Measurements from ENCODE around the gene RHOT2. TPM values are rescaled to one million over a fixed set of nuclear protein-coding genes. Genes with fewer than 3 reads are reported as not detected.

The RHOT2 gene
- total RNA-seq, 1 donor from 2014 or later, result 93.2 TPM

GRCh38 chr16:648071-648780 is 19.7 kb upstream of the RHOT2 start:
- TF ChIP-seq, protein P1, sequence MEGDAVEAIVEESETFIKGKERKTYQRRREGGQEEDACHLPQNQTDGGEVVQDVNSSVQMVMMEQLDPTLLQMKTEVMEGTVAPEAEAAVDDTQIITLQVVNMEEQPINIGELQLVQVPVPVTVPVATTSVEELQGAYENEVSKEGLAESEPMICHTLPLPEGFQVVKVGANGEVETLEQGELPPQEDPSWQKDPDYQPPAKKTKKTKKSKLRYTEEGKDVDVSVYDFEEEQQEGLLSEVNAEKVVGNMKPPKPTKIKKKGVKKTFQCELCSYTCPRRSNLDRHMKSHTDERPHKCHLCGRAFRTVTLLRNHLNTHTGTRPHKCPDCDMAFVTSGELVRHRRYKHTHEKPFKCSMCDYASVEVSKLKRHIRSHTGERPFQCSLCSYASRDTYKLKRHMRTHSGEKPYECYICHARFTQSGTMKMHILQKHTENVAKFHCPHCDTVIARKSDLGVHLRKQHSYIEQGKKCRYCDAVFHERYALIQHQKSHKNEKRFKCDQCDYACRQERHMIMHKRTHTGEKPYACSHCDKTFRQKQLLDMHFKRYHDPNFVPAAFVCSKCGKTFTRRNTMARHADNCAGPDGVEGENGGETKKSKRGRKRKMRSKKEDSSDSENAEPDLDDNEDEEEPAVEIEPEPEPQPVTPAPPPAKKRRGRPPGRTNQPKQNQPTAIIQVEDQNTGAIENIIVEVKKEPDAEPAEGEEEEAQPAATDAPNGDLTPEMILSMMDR (IDR thresholded peaks at IDR 0.05; ENCODE audit: insufficient read depth, low read depth, low read length), result peak; percentile 8
- TF ChIP-seq EZH2 (IDR thresholded peaks at IDR 0.05; ENCODE audit: insufficient read depth, low read length), result no peak
- no peak for DNase-seq (ENCODE audit: low read depth)

GRCh38 chr16:648781-649589 is 18.9 kb upstream of the RHOT2 start, which contains the start of gene WDR90:
Gene WDR90, plus strand, starts transcription at chr16:649365. Its CDS starts 52 bp downstream, at chr16:649417.
- Histone ChIP-seq H3K4me3 (ENCODE audit: insufficient read depth, low read depth, low read length) (peak within 1 kb of the TSS; percentile 62), H3K27ac (ENCODE audit: low read depth, low read length) (peak within 1 kb of the TSS; percentile 81), H3K79me2 (ENCODE audit: insufficient read depth, low read length) (peaks cover 16% of the 10 kb centered on the region), H3K36me3 (ENCODE audit: insufficient read depth, low read length) (no peaks in the 10 kb centered on the region), H3K4me1 (ENCODE audit: insufficient read depth, low read length) (peaks cover 15% of the 10 kb centered on the region), H3K9me3 (ENCODE audit: insufficient read depth, low read depth, low read length) (no peaks in the 10 kb centered on the region), H2AFZ (ENCODE audit: low read depth, low read length) (peak within 1 kb of the TSS; percentile 80), H3K9ac (ENCODE audit: low read length) (peak within 1 kb of the TSS; percentile 84), H3K27me3 (ENCODE audit: insufficient read depth, low read length) (no peaks in the 10 kb centered on the region), H3K4me2 (ENCODE audit: low read length) (peak within 1 kb of the TSS; percentile 91), H4K20me1 (ENCODE audit: insufficient read depth, low read length) (no peaks in the 10 kb centered on the region)
- peak within 1 kb of the TSS; percentile 87 for H3K4me3 Mint-ChIP-seq (ENCODE audit: unreplicated experiment)
- H3K27me3 Mint-ChIP-seq (ENCODE audit: low read depth, unreplicated experiment), result no peaks in the 10 kb centered on the region
- H3K4me1 Mint-ChIP-seq (ENCODE audit: low read depth, unreplicated experiment), result no peaks in the 10 kb centered on the region
- peak within 1 kb of the TSS; percentile 62 for H3K27ac Mint-ChIP-seq (ENCODE audit: unreplicated experiment)
- peak; percentile 81 for DNase-seq (ENCODE audit: low read depth)
- peaks cover 3% of the 10 kb centered on the region for H3K36me3 Mint-ChIP-seq (ENCODE audit: low read depth, unreplicated experiment)
- TF ChIP-seq, protein P1 (IDR thresholded peaks at IDR 0.05; ENCODE audit: insufficient read depth, low read depth, low read length), result no peak
- no peak for TF ChIP-seq EZH2 (IDR thresholded peaks at IDR 0.05; ENCODE audit: insufficient read depth, low read length)
- H3K9me3 Mint-ChIP-seq (ENCODE audit: unreplicated experiment), result no peaks in the 10 kb centered on the region
- no peak for FAIRE-seq

More at GRCh38 chr16:648071-648780, 19.7 kb upstream of the RHOT2 start:
- peak overlapping the region; percentile 87 for H3K4me3 Mint-ChIP-seq (ENCODE audit: unreplicated experiment)
- peak overlapping the region; percentile 62 for H3K4me3 ChIP-seq (ENCODE audit: insufficient read depth, low read depth, low read length)
- H3K4me1 Mint-ChIP-seq (ENCODE audit: low read depth, unreplicated experiment), result no peaks in the 10 kb centered on the region
- no peaks in the 10 kb centered on the region for H3K9me3 Mint-ChIP-seq (ENCODE audit: unreplicated experiment)
- no peaks in the 10 kb centered on the region for H4K20me1 ChIP-seq (ENCODE audit: insufficient read depth, low read length)
- H3K9me3 ChIP-seq (ENCODE audit: insufficient read depth, low read depth, low read length), result no peaks in the 10 kb centered on the region
- peak overlapping the region; percentile 91 for H3K4me2 ChIP-seq (ENCODE audit: low read length)
- H3K27me3 Mint-ChIP-seq (ENCODE audit: low read depth, unreplicated experiment), result no peaks in the 10 kb centered on the region
- peak overlapping the region; percentile 81 for H3K27ac ChIP-seq (ENCODE audit: low read depth, low read length)
- peaks cover 15% of the 10 kb centered on the region for H3K4me1 ChIP-seq (ENCODE audit: insufficient read depth, low read length)
- no peaks in the 10 kb centered on the region for H3K36me3 Mint-ChIP-seq (ENCODE audit: low read depth, unreplicated experiment)
- H3K36me3 ChIP-seq (ENCODE audit: insufficient read depth, low read length), result no peaks in the 10 kb centered on the region
- peaks cover 16% of the 10 kb centered on the region for H3K79me2 ChIP-seq (ENCODE audit: insufficient read depth, low read length)
- H2AFZ ChIP-seq (ENCODE audit: low read depth, low read length), result peak overlapping the region; percentile 80
- no peak for FAIRE-seq
- H3K27me3 ChIP-seq (ENCODE audit: insufficient read depth, low read length), result no peaks in the 10 kb centered on the region
- H3K27ac Mint-ChIP-seq (ENCODE audit: unreplicated experiment), result peak overlapping the region; percentile 62
- H3K9ac ChIP-seq (ENCODE audit: low read length), result peak overlapping the region; percentile 84
